ENCODE data around the gene FGG. TPM values are rescaled to one million over a fixed set of nuclear protein-coding genes. Genes with fewer than 3 reads are reported as not detected.

Gene FGG
- polyA plus RNA-seq, 1 donor (not counting 4 experiments of a cell fraction or from before 2014, with no cell fraction given), result 0.17 TPM

GRCh38 chr4:154616287-154616686 is 3.8 kb upstream of the FGG start:
- no peaks in the 10 kb centered on the region for H3K36me3 ChIP-seq (ENCODE audit: control insufficient read depth in 2 of 2, extremely low read depth in 1 of 2, insufficient read depth in 2 of 2, low read length in 2 of 2)
- no peaks in the 10 kb centered on the region for H3K9me3 ChIP-seq (ENCODE audit: control insufficient read depth, low read depth, low read length)
- TF ChIP-seq CTCF (optimal IDR thresholded peaks at IDR 0.05 in 1 of 3, IDR thresholded peaks at IDR 0.05 in 1 of 3, conservative IDR thresholded peaks at IDR 0.05 in 1 of 3; ENCODE audit: extremely low read depth in 1 of 3, insufficient read depth in 2 of 3, low read length in 3 of 3), result no peak
- TF ChIP-seq EZH2 (IDR thresholded peaks at IDR 0.05; ENCODE audit: low read length), result no peak
- DNase-seq (ENCODE audit: low read depth, low spot score), result no peak
- H3K4me2 ChIP-seq (ENCODE audit: control insufficient read depth, extremely low read depth, insufficient read depth, low read depth, low read length), result no peak overlapping the region
- dilution Hi-C loops (cut with MboI; ENCODE audit: extremely low pct_ligation_motif_present, low sequenced_read_pairs), result no loop called here
- H4K20me1 ChIP-seq (ENCODE audit: control insufficient read depth, extremely low read depth, insufficient read depth, low read length), result no peaks in the 10 kb centered on the region
- no peak overlapping the region for H3K4me3 ChIP-seq (ENCODE audit: control insufficient read depth in 2 of 3, extremely low read depth in 1 of 3, insufficient read depth in 2 of 3, low read depth in 1 of 3, low read length in 3 of 3)
- no peaks in the 10 kb centered on the region for H3K9me1 ChIP-seq (ENCODE audit: control insufficient read depth, extremely low read depth, insufficient read depth, low read length)
- H2AFZ ChIP-seq (ENCODE audit: control insufficient read depth, low read length), result no peak overlapping the region
- H3K9ac ChIP-seq (ENCODE audit: control insufficient read depth, extremely low read depth, insufficient read depth, low read length), result no peak overlapping the region
- H3K27me3 ChIP-seq (ENCODE audit: control insufficient read depth, extremely low read depth, insufficient read depth, low read length), result peaks cover 3% of the 10 kb centered on the region
- H3K4me1 ChIP-seq (ENCODE audit: control insufficient read depth, extremely low read depth, insufficient read depth, low read length), result no peaks in the 10 kb centered on the region
- no peaks in the 10 kb centered on the region for H3K79me2 ChIP-seq (ENCODE audit: control insufficient read depth, insufficient read depth, low read length)
- no peak for FAIRE-seq
- no peak overlapping the region for H3K27ac ChIP-seq (ENCODE audit: control insufficient read depth, insufficient read depth, low read length)

DNA sequence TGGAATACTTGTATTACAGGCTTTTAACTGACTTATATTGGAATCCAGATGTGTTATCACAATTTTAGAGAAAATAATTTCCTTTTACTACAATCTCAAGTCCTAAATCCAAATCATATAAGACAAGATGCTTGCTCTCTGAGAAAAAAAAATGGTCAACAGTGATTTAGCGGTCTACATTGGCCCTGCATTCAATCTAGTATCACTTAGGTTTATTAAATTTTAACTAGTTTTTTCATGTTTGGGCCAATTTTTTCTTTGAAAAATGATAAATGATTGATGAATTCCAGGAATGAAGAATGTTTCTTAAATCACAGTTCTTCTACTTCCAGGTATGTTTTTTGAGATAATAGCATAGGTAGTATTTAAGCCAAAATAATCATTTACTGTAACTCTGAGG is 2.8 kb upstream of the FGG start:
- TF ChIP-seq EZH2 (IDR thresholded peaks at IDR 0.05; ENCODE audit: low read length), result no peak
- TF ChIP-seq CTCF (optimal IDR thresholded peaks at IDR 0.05 in 1 of 3, IDR thresholded peaks at IDR 0.05 in 1 of 3, conservative IDR thresholded peaks at IDR 0.05 in 1 of 3; ENCODE audit: extremely low read depth in 1 of 3, insufficient read depth in 2 of 3, low read length in 3 of 3), result no peak
- no peaks in the 10 kb centered on the region for H3K9me3 ChIP-seq (ENCODE audit: control insufficient read depth, low read depth, low read length)
- no peak for FAIRE-seq
- no peak overlapping the region for H3K4me2 ChIP-seq (ENCODE audit: control insufficient read depth, extremely low read depth, insufficient read depth, low read depth, low read length)
- dilution Hi-C loops (cut with MboI; ENCODE audit: extremely low pct_ligation_motif_present, low sequenced_read_pairs), result no loop called here
- no peaks in the 10 kb centered on the region for H4K20me1 ChIP-seq (ENCODE audit: control insufficient read depth, extremely low read depth, insufficient read depth, low read length)
- H3K4me1 ChIP-seq (ENCODE audit: control insufficient read depth, extremely low read depth, insufficient read depth, low read length), result no peaks in the 10 kb centered on the region
- no peaks in the 10 kb centered on the region for H3K36me3 ChIP-seq (ENCODE audit: control insufficient read depth in 2 of 2, extremely low read depth in 1 of 2, insufficient read depth in 2 of 2, low read length in 2 of 2)
- H3K4me3 ChIP-seq (ENCODE audit: control insufficient read depth in 2 of 3, extremely low read depth in 1 of 3, insufficient read depth in 2 of 3, low read depth in 1 of 3, low read length in 3 of 3), result no peak overlapping the region
- no peak for DNase-seq (ENCODE audit: low read depth, low spot score)
- H3K9ac ChIP-seq (ENCODE audit: control insufficient read depth, extremely low read depth, insufficient read depth, low read length), result no peak overlapping the region
- H2AFZ ChIP-seq (ENCODE audit: control insufficient read depth, low read length), result no peak overlapping the region
- no peaks in the 10 kb centered on the region for H3K79me2 ChIP-seq (ENCODE audit: control insufficient read depth, insufficient read depth, low read length)
- H3K9me1 ChIP-seq (ENCODE audit: control insufficient read depth, extremely low read depth, insufficient read depth, low read length), result no peaks in the 10 kb centered on the region
- peaks cover 3% of the 10 kb centered on the region for H3K27me3 ChIP-seq (ENCODE audit: control insufficient read depth, extremely low read depth, insufficient read depth, low read length)
- H3K27ac ChIP-seq (ENCODE audit: control insufficient read depth, insufficient read depth, low read length), result no peak overlapping the region
